Measurements from ENCODE around the gene STK25.

DNA sequence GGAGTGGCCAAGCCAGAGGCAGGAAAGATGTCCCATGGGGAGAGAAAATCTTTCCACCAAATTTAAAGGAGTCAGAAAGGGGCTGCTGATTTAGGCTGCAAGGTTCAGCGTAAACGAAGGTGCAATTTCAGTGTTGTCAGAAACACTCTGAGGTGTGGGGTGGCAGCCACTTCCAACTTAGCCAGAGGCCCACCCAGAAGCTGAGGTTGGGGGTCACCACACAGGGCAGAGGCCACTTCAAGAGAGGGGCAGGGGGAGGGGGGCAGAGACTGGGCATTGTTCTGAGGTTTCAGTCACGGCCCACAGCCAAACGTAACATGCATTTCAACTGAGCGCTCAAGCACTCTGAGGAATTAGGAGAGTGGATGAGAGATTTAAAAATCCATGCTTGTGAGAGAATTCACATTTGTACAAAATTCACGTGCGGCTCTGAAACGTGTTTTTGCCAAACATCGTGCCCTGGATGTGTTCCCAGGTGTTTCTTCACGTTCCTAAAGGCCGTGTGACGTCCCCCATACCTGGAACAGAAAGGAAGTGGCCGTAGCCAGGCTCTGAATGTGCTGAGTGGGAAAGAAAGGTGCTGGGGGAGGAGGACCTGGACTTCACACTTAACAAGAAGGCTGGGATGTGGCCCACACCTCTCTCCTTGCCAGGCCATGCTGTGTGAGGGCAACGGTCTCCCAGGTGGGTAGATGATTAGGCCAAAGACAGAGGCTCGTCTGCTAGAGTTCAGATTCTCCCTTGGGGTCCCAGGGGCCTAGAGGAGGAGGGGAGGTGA is 30.6 kb upstream of the STK25 start:
- TF ChIP-seq, protein P1, sequence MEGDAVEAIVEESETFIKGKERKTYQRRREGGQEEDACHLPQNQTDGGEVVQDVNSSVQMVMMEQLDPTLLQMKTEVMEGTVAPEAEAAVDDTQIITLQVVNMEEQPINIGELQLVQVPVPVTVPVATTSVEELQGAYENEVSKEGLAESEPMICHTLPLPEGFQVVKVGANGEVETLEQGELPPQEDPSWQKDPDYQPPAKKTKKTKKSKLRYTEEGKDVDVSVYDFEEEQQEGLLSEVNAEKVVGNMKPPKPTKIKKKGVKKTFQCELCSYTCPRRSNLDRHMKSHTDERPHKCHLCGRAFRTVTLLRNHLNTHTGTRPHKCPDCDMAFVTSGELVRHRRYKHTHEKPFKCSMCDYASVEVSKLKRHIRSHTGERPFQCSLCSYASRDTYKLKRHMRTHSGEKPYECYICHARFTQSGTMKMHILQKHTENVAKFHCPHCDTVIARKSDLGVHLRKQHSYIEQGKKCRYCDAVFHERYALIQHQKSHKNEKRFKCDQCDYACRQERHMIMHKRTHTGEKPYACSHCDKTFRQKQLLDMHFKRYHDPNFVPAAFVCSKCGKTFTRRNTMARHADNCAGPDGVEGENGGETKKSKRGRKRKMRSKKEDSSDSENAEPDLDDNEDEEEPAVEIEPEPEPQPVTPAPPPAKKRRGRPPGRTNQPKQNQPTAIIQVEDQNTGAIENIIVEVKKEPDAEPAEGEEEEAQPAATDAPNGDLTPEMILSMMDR (IDR thresholded peaks at IDR 0.05): no peak
- TF ChIP-seq POLR2A (IDR thresholded peaks at IDR 0.05): no peak

Data from testis (tissue), 2 donors.